NCI-H345 treated with DMSO at 0.1 percent for 48 hours (cell line): Measurements from ENCODE around the gene SUPV3L1.

Source experiments
- DNase-seq: peaks from one replicate; lab custom pipeline; 2025; ENCODE audit not compliant: unreplicated experiment; lab: John Stamatoyannopoulos, UW

SUPV3L1 gene

GRCh38 chr10:69201045-69201444, 21.0 kb downstream of the SUPV3L1 start:
- no peak for DNase-seq

GRCh38 chr10:69202332-69202731, 22.3 kb downstream of the SUPV3L1 start:
- DNase-seq = no peak

GRCh38 chr10:69208761-69209160, 28.7 kb downstream of the SUPV3L1 start:
- DNase-seq = no peak

- no peak for DNase-seq
Measured at GRCh38 chr10:69209787-69210484, 29.9 kb downstream of the SUPV3L1 start.

- DNase-seq = no peak
Measured at GRCh38 chr10:69211104-69211503, 31.1 kb downstream of the SUPV3L1 start.

- DNase-seq = no peak
Measured at GRCh38 chr10:69211524-69211923, 31.5 kb downstream of the SUPV3L1 start.

GRCh38 chr10:69213591-69214311, 33.7 kb downstream of the SUPV3L1 start:
- no peak for DNase-seq

GRCh38 chr10:69214666-69215131, 34.7 kb downstream of the SUPV3L1 start:
- DNase-seq = no peak

- no peak for DNase-seq
Measured at GRCh38 chr10:69215405-69216171, 35.6 kb downstream of the SUPV3L1 start.

GRCh38 chr10:69216577-69217118, 36.6 kb downstream of the SUPV3L1 start:
- no peak for DNase-seq

- DNase-seq = no peak
Measured at GRCh38 chr10:69217119-69217754, 37.2 kb downstream of the SUPV3L1 start.

GRCh38 chr10:69218831-69219230, 38.8 kb downstream of the SUPV3L1 start:
- DNase-seq = no peak

- no peak for DNase-seq
Measured at GRCh38 chr10:69220041-69220451, 40.0 kb downstream of the SUPV3L1 start, which contains the start of gene HKDC1. Gene HKDC1, plus strand, starts transcription at chr10:69220332. Its CDS starts 104 bp downstream, at chr10:69220436.

GRCh38 chr10:69220507-69220906, 40.5 kb downstream of the SUPV3L1 start:
- DNase-seq = no peak

GRCh38 chr10:69222157-69223027, 42.4 kb downstream of the SUPV3L1 start:
- DNase-seq = peak; percentile 1

GRCh38 chr10:69223028-69223342, 43.0 kb downstream of the SUPV3L1 start:
- DNase-seq = no peak

- DNase-seq = no peak
Measured at GRCh38 chr10:69224862-69225657, 45.0 kb downstream of the SUPV3L1 start.

- no peak for DNase-seq
Measured at GRCh38 chr10:69225681-69226080, 45.6 kb downstream of the SUPV3L1 start.

- DNase-seq = no peak
Measured at GRCh38 chr10:69226919-69227450, 47.0 kb downstream of the SUPV3L1 start.
